PC-9 (cell line): Measurements from ENCODE around the gene PRKAG2.

Experiments
- EZH2 ChIP-seq: fragments of 200-600 bp; sonication (generic); IDR thresholded peaks from 2 replicates; pipeline ENCODE4 v1.8.0; 2017; ENCODE audit warnings: antibody characterized with exemption, low read depth
- TF ChIP-seq, protein P1 (sequence below): fragments of 200-600 bp; sonication (generic); conservative IDR thresholded peaks from 2 replicates; pipeline ENCODE4 v1.6.1; 2017; ENCODE audit warnings: mixed run types, antibody characterized with exemption, mild to moderate bottlenecking, moderate library complexity

DNA sequence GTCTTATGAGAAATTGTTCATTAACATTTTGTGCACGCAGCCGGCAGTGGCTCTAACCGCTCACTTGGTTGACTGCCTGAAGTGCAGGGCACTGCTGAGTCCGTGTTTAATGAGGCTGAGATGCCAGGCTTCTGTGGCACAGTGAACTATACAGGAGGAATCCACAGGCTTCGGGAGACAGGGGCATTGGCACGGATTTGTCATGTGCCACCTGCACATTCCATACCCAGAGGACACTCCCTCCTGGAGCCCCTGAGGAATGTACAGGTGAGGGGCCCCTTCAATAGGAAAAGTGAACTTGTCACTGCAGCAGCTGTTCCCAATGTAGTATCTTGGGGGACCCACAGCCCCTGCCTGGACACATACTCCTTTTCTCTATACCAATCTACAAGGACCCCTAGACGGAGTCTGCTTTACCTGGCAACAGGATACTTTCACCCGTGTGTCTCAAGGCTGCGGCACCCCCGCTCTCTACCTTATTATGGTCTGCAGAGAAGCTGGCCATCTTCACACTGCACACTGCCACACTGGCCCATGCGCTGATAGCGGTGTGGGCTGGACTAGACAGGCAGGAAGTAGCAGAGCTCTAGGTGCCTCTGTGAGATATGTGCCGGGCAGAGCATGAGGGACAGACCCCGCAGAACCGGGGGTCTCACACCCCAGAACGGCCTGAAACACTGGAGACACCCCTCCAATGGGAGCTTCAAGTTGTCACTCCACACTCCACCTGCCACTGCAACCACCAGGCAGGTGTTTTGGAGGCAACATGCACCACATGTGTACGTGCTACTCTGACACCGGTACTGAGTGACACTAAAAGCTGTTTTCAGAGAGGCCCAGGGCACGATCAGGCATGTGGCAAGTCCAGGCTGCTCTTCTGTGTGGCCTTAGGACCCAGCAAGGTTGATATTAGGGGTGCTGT is 285.8 kb downstream of the PRKAG2 start:
- TF ChIP-seq, protein P1, sequence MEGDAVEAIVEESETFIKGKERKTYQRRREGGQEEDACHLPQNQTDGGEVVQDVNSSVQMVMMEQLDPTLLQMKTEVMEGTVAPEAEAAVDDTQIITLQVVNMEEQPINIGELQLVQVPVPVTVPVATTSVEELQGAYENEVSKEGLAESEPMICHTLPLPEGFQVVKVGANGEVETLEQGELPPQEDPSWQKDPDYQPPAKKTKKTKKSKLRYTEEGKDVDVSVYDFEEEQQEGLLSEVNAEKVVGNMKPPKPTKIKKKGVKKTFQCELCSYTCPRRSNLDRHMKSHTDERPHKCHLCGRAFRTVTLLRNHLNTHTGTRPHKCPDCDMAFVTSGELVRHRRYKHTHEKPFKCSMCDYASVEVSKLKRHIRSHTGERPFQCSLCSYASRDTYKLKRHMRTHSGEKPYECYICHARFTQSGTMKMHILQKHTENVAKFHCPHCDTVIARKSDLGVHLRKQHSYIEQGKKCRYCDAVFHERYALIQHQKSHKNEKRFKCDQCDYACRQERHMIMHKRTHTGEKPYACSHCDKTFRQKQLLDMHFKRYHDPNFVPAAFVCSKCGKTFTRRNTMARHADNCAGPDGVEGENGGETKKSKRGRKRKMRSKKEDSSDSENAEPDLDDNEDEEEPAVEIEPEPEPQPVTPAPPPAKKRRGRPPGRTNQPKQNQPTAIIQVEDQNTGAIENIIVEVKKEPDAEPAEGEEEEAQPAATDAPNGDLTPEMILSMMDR, result no peak
- TF ChIP-seq EZH2, result no peak
